ENCODE measurements around the gene KRTAP19-8. TPM values are rescaled to one million over a fixed set of nuclear protein-coding genes. Genes with fewer than 3 reads are reported as not detected.

The KRTAP19-8 gene
- total RNA-seq, 1 donor from 2014 or later: not detected

GRCh38 chr21:30997541-30997940, 40.7 kb downstream of the KRTAP19-8 start:
- H3K27me3 Mint-ChIP-seq: no peaks in the 10 kb centered on the region
- peaks cover 9% of the 10 kb centered on the region for H3K9me3 Mint-ChIP-seq
- H3K27ac Mint-ChIP-seq: peak overlapping the region; percentile 26
- DNase-seq (ENCODE audit: extremely low spot score, unreplicated experiment): no peak
- H3K4me1 Mint-ChIP-seq (ENCODE audit: unreplicated experiment): peaks cover 20% of the 10 kb centered on the region
- no peak for TF ChIP-seq CTCF (conservative IDR thresholded peaks at IDR 0.05)
- H3K4me3 Mint-ChIP-seq: no peak overlapping the region
- H3K36me3 Mint-ChIP-seq: no peaks in the 10 kb centered on the region

GRCh38 chr21:30996728-30997127, 41.5 kb downstream of the KRTAP19-8 start:
- Mint-ChIP-seq H3K9me3 (peaks cover 9% of the 10 kb centered on the region), H3K27me3 (no peaks in the 10 kb centered on the region), H3K27ac (no peak overlapping the region), H3K4me3 (no peak overlapping the region), H3K36me3 (no peaks in the 10 kb centered on the region), H3K4me1 (ENCODE audit: unreplicated experiment) (peaks cover 20% of the 10 kb centered on the region)
- no peak for TF ChIP-seq CTCF (conservative IDR thresholded peaks at IDR 0.05)
- DNase-seq (ENCODE audit: extremely low spot score, unreplicated experiment): no peak

- TF ChIP-seq CTCF (conservative IDR thresholded peaks at IDR 0.05): no peak
- no peak for DNase-seq (ENCODE audit: extremely low spot score, unreplicated experiment)
- peaks cover 9% of the 10 kb centered on the region for H3K9me3 Mint-ChIP-seq
- H3K27me3 Mint-ChIP-seq: no peaks in the 10 kb centered on the region
- no peak overlapping the region for H3K4me3 Mint-ChIP-seq
- H3K36me3 Mint-ChIP-seq: no peaks in the 10 kb centered on the region
- H3K27ac Mint-ChIP-seq: no peak overlapping the region
- peaks cover 26% of the 10 kb centered on the region for H3K4me1 Mint-ChIP-seq (ENCODE audit: unreplicated experiment)
Measured at GRCh38 chr21:30994932-30995331, 43.3 kb downstream of the KRTAP19-8 start.

- H3K4me3 Mint-ChIP-seq: no peak overlapping the region
- TF ChIP-seq CTCF (conservative IDR thresholded peaks at IDR 0.05): no peak
- H3K36me3 Mint-ChIP-seq: no peaks in the 10 kb centered on the region
- H3K9me3 Mint-ChIP-seq: no peaks in the 10 kb centered on the region
- no peak overlapping the region for H3K27ac Mint-ChIP-seq
- H3K4me1 Mint-ChIP-seq (ENCODE audit: unreplicated experiment): peaks cover 28% of the 10 kb centered on the region
- no peaks in the 10 kb centered on the region for H3K27me3 Mint-ChIP-seq
- DNase-seq (ENCODE audit: extremely low spot score, unreplicated experiment): no peak
Measured at GRCh38 chr21:30990514-30991262, 47.6 kb downstream of the KRTAP19-8 start.

GRCh38 chr21:30988706-30989105, 49.6 kb downstream of the KRTAP19-8 start:
- H3K9me3 Mint-ChIP-seq: no peaks in the 10 kb centered on the region
- TF ChIP-seq CTCF (conservative IDR thresholded peaks at IDR 0.05): no peak
- H3K4me3 Mint-ChIP-seq: no peak overlapping the region
- DNase-seq (ENCODE audit: extremely low spot score, unreplicated experiment): no peak
- H3K36me3 Mint-ChIP-seq: no peaks in the 10 kb centered on the region
- no peak overlapping the region for H3K27ac Mint-ChIP-seq
- peaks cover 11% of the 10 kb centered on the region for H3K4me1 Mint-ChIP-seq (ENCODE audit: unreplicated experiment)
- H3K27me3 Mint-ChIP-seq: no peaks in the 10 kb centered on the region

Other genes with a start within 250 kb of the KRTAP19-8 start
- gene KRTAP8-1, start 225.2 kb downstream of the KRTAP19-8 start, total RNA-seq (ENCODE audit: low replicate concordance): not detected in 2 replicates
- not detected in 2 replicates for gene KRTAP7-1, start 208.7 kb downstream of the KRTAP19-8 start, total RNA-seq (ENCODE audit: low replicate concordance)
- not detected in 2 replicates for gene KRTAP11-1, start 156.9 kb downstream of the KRTAP19-8 start, total RNA-seq (ENCODE audit: low replicate concordance)